GM19372 (cell line): Measurements from ENCODE around the gene LRRC36.
"Not testable (repeated sequence)": the region's sequence is repeated elsewhere in the genome, so short reads cannot be mapped to it uniquely, and the experiment has no call there.

Source experiments
- ATAC-seq: cut with Tn5 transposase; IDR thresholded peaks from one replicate; pipeline ENCODE4 v1.9.1; 2021; ENCODE audit warnings: mild to moderate bottlenecking, low read depth, moderate library complexity; ENCODE audit not compliant: unreplicated experiment

Gene LRRC36

DNA sequence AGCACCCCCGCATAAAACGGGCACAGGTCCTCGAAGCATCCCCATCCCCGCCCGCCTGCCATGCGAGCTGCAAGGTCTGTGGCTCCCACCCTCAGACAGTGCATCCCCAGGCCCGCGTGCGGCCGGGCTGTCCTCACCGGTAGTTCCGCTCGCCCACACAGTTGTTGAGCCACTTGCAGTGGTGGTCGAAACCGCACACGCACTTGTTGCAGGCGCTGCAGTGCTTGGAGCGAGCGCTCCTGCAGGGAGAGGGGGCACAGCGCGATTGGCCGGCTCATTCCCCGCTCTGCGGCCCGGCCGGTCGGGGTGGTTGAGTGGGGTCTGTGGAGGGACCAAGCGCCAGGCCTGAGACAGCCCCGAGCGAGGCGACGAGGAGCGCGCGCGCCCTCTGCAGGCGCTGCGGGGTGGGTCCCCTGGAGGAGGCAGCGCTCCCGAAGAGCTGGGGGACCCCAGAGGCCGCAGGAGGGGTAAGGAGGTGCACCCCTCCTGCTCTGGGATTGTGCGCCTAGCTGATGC, 72.7 kb downstream of the LRRC36 start:
- no peak for ATAC-seq

DNA sequence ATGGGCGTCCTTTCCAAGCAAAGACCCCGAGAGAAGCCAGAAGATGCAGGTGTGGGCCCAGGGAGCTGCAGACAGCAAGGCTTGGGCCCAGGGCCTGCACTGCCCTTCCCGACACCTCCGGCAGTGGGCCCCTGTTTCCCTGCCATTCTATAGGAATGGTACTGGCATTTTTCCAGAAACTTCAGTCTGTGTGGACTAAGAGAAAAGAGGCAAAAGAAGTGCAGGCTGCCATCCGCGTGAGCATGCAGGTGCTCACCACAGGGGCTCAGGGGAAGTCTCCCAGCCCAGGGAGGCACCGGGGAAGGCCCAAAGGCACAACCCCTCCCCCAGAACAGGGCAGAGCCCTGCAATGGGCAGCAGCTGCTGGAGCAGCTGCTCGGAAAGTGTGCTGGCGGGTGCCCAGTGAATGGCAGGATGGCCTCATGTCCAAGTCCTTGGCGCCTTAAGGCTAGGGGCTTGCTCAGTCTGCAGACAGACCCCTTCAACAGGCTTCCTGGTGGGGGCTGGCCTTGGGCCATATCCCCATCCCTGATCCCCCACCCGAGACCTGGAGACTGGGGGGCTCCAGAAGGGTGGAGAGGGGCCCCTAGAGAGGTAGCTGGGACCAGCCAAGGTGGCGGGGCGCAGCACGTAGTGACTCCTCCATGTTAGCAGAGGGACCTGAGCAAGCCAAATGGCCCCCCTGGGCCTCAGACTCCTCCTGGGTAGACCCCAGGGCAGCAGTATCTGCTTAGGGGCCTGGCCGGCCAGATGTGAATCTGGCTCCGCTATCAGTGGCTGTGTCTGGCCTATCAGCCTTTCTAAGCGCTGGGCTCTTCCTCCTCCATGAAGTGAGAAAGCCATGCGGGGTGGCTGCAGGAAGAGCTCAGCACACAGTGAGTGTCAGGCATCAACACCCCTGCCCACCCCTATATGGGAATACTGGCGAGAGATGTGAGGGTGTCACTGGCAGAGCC, 73.4 kb downstream of the LRRC36 start:
- ATAC-seq: no peak

DNA sequence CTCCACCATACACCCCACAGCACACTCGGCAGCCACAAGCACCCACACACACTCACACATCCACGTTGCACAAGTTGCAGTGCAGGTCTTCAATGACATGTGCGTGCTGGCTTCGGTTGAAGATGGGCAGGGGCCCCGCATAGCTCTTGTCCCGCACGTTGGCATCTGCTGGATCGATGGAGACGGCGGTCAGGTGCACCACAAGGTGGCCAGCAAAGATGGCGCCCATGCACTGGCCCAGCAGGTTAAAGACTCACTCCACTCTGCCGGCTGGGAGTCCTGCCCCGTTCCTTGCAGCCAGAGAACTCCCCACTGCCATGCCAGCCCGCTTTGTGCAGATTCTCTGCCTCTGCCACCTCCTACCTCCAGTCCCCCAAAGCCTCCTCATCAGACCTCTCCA, 74.3 kb downstream of the LRRC36 start:
- no peak for ATAC-seq

DNA sequence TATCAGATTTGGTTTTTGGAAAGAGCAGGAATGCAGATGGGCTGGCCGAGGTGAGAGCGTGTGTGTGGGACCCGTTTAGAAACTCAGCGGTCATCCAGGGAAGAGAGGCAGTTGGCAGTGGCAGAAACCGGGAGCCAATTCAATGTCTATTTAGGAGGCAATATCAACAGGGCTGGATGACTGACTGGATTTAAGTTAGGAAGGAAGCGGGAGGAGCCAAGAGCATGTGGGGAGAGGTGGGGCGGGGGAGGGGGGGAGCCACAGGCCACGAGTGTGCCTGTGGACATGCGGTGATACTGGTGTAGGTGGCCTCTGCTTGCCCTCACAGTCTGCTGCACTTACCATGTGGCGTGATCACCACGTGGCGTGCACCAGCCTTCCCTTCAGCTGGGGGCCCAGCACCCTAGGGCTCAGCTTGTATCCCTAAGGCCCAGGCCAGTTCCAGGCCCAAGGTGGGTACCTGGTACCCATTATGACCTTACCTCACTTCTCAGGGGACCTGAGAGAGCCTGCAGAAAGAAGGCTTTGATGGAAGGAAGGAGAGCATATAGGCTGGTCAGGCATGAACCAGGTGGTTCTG, 77.5 kb downstream of the LRRC36 start:
- ATAC-seq: no peak

DNA sequence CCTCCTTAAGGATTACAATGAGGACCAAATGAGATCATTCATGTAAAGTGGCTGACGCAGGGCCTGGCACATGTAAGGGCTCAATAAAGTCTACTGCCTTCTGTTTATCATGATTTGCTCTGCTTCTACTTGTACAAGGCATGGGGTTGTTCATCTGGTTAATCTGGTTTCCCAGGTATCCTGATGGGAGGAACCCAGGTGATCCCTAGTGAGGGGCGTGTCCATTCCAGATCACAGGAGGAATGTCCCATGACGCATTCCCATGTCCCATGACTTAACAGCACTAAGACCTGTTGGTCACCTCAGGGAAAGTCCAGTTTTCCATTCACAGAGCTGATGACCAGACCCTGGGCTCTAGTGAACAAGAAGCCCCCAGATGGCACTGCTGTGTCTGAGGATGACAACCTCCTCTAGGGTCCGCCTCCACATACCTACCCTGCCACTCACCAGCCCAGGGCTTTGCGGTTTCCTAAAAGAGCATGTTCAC, 78.2 kb downstream of the LRRC36 start:
- no peak for ATAC-seq

DNA sequence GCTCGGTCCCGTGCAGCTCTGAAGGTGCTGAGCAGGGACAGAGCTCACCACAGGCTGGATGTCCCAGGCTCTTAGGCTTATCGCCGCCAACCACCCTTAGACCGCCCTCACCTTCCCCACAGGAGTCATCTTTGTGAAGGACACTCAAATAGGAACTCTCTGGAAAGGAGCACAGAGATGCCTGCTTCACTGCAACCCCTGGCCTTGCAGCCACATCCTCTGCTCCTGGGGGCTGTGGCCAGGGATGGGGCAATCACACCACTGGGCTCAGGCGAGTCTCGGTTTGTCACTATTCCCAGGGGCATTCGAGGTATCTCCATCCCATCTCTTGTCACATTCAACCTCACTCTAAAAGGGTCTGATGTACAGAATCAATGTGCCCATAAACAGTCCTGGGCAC, 78.7 kb downstream of the LRRC36 start:
- ATAC-seq: no peak

DNA sequence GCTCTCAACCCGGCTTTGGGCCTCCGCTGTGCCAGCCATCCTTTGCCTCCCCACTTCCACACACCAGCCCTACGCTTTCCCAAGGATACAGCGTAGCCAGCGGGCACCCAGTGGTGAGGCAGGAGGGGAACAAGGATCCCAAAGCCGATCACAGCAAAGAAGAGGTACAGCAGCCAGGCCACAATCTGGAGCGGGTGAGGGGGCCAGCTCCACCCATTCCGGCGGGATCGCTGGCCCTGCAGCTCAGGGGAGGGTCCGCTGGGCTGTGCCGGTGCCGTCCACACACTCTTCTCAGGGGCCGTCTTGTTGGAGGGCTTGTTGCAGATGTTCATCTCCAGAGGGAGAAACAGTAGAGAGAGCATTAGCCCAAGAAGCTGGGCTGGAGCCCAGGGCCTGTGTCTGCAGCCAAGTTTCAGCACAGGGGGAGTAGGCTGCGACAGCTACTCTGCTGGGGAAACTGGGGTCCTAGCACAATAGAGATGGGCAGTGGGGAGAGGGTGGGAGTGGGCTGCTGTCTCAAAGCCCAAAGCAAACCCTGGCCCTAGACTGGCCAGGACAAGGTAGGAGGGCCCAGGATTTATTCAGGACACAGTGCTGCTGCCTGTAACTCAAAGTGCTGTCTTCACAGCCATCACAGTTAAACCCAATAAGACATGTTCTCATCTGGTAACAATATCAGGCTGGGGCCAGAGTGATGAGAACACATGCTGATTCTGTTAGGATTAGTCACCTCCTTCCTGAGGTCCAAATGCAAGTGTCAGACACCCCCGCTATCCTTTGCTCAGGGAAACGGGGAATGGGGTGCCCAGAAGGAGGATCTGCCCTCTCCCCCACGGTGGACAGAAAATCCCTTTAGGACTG, 79.7 kb downstream of the LRRC36 start:
- no peak for ATAC-seq

DNA sequence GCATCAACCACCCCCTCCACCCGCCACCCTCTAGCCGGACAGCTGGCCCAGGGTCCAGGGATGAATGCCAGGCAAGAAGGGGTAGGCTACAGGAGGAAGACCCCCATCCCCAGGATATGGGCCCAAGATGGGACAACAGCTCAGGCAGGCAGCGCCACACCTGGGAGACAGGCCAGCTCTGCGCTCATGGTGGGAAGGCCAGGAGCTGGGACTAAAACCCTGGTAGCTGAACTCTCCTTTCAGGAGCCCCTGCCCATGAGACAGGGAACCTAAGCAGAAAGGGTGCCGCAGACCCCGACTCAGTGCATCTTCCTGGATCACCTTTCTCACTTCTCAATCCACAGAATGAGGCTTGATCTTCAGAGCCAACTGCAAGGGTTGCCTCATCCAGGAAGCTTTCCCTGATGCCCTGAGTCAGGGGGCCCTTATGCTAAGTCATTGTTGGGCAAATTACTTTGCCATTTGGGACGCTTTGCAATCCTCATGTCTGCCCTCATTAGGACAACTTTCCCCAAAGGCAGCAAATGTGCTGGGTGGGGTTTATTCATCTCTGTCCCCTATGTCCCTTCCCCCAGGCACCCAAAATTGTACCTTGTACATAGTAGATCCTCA, 80.7 kb downstream of the LRRC36 start:
- ATAC-seq: no peak

DNA sequence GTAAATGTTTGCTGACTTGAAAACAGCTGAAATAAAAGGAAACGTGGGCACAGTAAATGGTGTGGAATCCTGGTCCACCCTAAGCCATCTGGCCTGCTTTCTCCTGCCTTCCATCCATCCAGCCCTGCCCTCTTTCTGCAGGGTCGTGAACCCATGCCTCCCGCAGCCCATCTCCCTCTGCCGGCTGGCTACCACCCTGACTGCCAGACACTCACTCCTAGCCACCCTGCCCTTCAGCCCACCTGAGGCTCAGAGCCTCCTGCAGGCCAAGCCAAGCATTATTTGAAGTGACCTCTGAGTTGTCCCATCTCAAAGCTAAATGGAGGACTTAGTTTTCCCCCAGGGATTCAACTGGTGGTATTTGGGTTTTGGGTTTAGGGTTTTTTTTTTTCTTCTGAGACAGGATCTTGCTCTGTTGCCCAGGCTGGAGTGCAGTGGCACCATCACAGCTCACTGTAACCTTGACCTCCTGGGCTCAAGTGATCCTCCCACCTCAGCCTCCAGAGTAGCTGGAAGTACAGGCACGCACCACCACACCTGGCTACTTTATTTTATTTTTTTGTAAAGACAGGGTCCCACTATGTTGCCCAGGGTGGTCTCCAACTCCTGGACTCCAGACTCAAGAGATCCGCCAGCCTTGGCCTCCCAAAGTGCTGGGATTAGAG, 81.3 kb downstream of the LRRC36 start:
- ATAC-seq: no peak

DNA sequence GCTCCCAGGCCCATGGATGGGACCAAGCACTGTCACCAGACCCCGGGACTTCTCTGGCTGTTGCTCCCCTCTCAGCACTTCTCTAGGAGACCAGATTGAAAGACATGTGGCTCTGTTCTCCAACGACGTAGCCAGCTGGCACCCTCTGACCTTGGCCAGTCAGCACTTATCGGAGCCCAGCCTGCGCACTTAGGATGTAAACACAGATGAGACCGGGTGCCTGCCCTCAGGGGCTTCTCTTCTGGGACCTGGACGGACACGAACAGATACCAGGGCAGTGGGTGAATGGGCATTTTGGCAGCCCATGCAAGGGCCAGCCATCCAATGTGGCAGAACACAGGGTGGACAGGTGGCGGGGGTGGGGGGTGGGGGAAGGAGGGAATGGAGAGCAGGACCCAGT, 83.0 kb downstream of the LRRC36 start:
- ATAC-seq: no peak

DNA sequence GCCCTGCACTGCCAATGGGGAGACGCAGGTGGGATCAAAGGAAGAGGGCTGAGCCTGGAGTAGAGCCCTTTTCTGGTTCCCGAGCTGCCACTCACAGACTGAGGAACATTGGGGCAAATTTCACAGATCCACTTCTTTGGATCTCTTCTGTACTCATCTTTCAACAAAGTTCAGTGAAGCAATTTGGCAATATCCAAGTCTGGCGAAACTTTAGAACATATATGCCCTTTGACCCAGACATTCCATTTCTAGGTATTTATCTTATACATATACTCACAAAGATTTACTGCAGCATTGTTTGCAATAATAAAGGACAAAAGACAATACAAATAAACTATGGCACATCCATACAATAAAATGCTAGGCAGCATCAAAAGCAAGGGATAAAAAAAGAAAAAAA, 84.7 kb downstream of the LRRC36 start:
- ATAC-seq: no peak

DNA sequence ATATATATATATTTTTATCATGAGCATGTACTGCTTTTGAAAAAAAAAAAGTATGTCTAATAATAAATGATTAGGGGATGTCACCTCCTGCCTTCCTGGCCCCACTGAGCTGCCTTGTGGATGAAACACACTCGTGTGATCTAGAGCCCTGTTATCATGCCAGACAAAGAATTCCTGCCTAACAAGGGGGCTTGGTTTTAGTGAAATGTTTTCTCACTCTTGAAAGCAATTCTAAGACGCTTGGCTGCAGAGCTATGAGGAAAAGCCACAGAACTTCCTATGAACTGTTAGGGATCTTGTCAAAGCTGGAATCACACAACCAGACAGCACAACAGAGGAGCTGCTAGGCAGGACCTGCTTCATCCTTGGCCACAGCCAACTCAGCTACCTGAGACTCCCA, 85.7 kb downstream of the LRRC36 start:
- ATAC-seq: no peak

DNA sequence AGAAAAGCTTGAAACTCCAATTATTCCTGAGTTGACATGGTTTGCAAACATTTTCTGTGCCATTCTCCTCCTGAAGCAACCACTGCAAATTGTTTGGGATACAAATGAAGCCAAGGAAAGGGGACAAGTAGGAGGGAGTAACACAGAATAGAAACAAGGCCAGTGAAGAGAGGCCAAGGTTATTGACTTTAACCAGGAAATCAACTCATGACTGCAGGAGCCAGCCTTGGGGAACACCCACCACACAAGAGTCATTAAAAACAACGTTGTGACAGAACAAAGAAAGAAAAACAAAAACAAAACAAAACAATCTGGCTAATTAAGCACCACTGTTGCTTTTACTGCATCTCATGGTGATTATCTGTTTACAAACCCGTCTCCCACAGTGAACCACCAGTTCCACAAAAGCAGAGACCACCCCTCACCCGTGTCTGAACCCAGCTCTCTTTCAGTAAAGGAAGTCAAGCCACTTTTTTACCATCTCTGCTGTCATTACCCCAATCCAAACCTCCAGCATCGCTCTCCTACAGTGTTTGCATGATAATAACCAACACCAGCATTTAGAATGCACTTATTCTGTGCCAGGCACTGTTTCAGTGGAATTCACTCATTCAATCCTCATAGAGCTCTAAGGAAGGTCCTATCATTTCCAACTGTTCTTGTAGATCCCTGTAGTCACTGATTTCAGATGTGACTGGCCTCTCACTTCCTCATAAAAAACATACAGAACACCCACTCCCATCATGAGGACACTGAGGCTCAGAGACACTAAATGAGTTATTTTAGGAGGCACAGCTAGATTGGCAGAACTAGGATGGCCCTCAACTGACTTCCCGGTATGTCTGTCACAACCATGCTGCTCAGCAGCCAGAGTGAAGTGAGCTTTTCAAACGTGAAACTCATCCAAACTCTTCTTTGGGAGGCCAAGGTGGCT, 87.6 kb downstream of the LRRC36 start:
- no peak for ATAC-seq

DNA sequence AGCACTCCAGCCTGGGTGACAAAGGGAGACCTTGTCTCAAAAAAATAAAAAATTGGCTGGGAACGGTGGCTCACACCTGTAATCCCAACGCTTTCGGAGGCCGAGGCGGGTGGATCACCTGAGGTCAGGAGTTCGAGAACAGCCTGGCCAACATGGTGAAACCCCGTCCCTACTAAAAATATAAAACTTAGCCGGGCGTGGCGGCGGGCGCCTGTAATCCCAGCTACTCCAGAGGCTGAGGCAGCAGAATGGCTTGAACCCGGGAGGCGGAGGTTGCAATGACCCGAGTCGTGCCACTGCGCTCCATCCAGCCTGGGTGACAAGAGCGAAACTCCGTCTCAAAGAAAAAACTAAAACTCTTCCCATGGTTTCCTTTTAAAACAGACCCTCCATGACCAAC, 88.8 kb downstream of the LRRC36 start:
- not testable (repeated sequence) for ATAC-seq

DNA sequence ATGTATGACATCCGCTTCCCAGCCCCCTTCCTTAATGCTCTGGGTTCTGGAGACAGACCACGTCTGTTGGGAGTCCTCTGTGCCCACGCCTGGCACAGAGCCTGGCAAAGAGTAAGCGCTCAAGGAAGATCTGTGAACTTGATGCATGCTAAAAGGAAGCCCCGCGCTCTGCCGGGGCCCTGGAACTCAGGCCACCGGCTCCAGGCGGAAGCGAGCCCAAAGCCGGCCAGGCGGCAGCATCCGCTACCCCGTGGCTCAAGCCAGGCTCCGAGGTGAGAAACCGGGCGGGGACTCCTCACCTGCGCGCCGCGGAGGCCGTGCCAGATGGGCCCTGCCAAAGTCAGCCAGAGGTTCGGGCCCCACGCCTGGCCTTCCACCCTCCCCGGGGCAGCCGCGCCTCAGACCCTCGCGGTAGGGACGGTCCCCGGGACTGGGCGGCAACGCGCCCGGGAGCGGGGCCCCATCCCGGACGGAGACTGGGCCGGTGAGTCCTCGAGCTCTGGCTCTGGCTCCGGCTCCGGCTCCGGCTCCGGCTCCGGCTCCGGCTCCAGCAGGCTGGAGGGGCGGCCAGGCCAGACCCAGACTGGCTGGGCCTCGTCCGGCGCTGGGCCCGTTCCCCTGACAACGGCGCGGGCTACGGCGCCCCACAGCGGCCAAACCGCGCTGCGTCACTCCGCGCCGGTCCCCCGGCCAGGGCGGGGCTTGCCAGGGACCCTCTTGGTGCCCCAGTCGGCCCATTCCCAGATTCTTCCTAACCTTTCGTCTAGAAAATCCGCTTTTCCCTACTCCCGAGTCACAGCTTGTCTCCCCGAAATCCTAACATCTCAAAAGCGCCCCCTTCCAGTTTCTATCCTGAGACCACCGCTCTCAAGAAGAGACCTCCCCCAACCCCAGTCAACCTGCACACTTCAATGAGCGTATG, 89.5 kb downstream of the LRRC36 start, which contains the start of gene ZDHHC1:
Gene ZDHHC1 (minus strand): TSS at position 606 of the 922 bp plus-strand sequence. CDS start 8,702 bp downstream, outside the sequence.
- ATAC-seq: peak; percentile 78

DNA sequence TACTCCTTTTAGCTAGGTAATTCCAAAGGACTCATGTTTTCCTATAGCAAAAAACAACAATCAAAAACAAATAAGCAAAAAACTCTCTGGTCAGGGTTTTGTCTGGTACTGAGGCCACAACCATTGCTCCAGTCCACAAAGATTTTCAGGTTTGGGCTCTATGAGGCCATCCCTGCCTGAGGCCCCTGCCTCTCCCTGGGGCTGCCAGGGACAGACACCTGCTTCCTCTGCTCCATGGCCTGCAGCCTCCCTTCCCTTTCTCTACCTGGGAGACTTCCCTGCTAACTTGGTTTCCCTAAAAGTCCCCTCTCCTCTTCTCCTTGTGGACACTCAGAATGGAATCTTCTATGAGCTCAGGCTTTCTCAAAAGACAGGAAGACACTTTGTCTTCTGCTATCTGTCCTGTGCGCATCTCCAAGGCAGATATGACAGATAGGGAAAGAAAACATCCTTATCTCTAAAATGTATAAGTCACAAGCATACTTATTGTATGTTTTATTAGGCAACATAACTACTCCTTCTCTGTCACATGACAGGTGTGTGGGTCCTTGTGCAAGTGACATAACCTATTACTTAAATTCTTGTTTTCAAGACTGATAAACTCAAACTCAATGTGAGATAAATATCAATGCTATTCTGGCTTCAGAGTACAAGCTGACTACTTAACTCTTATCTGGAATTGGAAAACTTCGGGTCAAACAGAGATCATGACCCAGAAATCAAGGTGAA, 90.9 kb downstream of the LRRC36 start:
- ATAC-seq: no peak

DNA sequence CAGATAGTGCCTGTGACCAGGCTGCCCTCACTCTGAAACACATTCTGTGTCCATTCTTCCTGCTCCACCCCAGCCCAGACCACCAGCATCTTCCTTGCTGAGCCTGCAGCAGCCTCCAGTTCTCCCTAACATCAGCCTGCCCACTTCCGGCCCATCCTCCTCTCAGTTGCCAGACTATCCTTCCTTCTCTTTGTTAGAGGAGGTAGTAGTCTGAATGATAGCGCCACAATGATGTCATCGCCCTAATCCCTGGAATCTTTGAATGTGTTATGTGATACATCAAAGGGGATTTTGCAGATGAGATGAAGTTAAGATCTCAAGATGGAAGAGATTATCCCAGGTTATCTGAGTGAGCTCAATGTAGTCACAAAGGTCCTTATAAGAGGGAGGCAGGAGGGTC, 92.9 kb downstream of the LRRC36 start:
- no peak for ATAC-seq
